Subcutaneous abdominal adipose tissue (tissue), 5 donors: ENCODE measurements around the gene SP4.

Experiments used
- H3K27ac ChIP-seq: one replicate; pipeline ENCODE4 v1.7.0; 2013; ENCODE audit warnings: low read depth, mild to moderate bottlenecking, inconsistent platforms, low read length, moderate library complexity
- H3K27me3 ChIP-seq, 5 donors: one replicate each; pipeline ENCODE4 v1.7.0; 2013; ENCODE audit warnings: low read length in 5 of 5, inconsistent platforms in 1 of 5; ENCODE audit not compliant: control insufficient read depth in 5 of 5, insufficient read depth in 4 of 5
- H3K36me3 ChIP-seq, 5 donors: one replicate each; pipeline ENCODE4 v1.7.0; 2013; ENCODE audit warnings: low read length in 5 of 5; ENCODE audit not compliant: control insufficient read depth in 5 of 5, insufficient read depth in 5 of 5
- H3K4me1 ChIP-seq, 5 donors: one replicate each; pipeline ENCODE4 v1.7.0; 2013; ENCODE audit warnings: low read length in 5 of 5, mild to moderate bottlenecking in 3 of 5, moderate library complexity in 1 of 5; ENCODE audit not compliant: control insufficient read depth in 5 of 5, insufficient read depth in 5 of 5
- H3K4me3 ChIP-seq, 5 donors: one replicate each; pipeline ENCODE4 v1.7.0; 2013; ENCODE audit warnings: low read length in 5 of 5, low read depth in 1 of 5
- H3K9ac ChIP-seq, 5 donors: one replicate each; pipeline ENCODE4 v1.7.0; 2013; ENCODE audit warnings: low read length in 5 of 5, mild to moderate bottlenecking in 4 of 5, moderate library complexity in 3 of 5
- H3K9me3 ChIP-seq, 5 donors: one replicate each; pipeline ENCODE4 v1.7.0; 2013; ENCODE audit warnings: low read length in 5 of 5; ENCODE audit not compliant: control insufficient read depth in 5 of 5
- donor health status: healthy.
- donor health status: healthy.
- donor health status: healthy.
- donor health status: healthy.
- donor health status: healthy.

Gene SP4

GRCh38 chr7:21414795-21415393 lies 13.0 kb upstream of the SP4 start:
- H3K9ac ChIP-seq, result no peak overlapping the region
- H3K27ac ChIP-seq, result no peak overlapping the region
- no peaks in the 10 kb centered on the region for H3K27me3 ChIP-seq
- no peaks in the 10 kb centered on the region for H3K4me1 ChIP-seq
- H3K9me3 ChIP-seq, result no peaks in the 10 kb centered on the region
- no peaks in the 10 kb centered on the region for H3K36me3 ChIP-seq
- no peak overlapping the region for H3K4me3 ChIP-seq

- Histone ChIP-seq H3K4me1 (no peaks in the 10 kb centered on the region), H3K9ac (no peak overlapping the region), H3K4me3 (no peak overlapping the region), H3K9me3 (no peaks in the 10 kb centered on the region), H3K36me3 (no peaks in the 10 kb centered on the region), H3K27ac (no peak overlapping the region), H3K27me3 (no peaks in the 10 kb centered on the region)
Measured at GRCh38 chr7:21417647-21418046, 10.2 kb upstream of the SP4 start.

DNA sequence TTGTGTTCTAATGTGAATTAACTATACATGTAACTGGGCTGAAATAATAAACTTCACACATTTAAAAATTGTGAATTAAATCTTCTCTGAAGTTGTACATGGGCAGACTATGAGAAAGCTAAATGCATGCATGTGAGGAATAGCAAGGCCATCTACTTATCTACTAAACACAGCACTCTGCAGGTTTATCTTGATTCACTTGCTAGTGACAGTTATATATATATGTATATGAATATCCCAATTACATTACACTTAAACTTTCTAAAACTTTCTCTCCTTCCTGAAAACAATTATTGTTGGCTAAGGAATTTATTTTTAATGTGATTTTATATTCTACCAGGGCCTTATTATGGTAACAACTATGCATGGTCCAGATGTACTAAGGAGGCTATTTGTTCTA lies 5.1 kb upstream of the SP4 start:
- Histone ChIP-seq H3K9me3 (no peaks in the 10 kb centered on the region), H3K27me3 (no peaks in the 10 kb centered on the region), H3K36me3 (no peaks in the 10 kb centered on the region), H3K27ac (no peak overlapping the region), H3K4me1 (peaks cover 3 to 8% (median 7%) of the 10 kb centered on the region in 5 donors), H3K9ac (no peak overlapping the region), H3K4me3 (no peak overlapping the region)

DNA sequence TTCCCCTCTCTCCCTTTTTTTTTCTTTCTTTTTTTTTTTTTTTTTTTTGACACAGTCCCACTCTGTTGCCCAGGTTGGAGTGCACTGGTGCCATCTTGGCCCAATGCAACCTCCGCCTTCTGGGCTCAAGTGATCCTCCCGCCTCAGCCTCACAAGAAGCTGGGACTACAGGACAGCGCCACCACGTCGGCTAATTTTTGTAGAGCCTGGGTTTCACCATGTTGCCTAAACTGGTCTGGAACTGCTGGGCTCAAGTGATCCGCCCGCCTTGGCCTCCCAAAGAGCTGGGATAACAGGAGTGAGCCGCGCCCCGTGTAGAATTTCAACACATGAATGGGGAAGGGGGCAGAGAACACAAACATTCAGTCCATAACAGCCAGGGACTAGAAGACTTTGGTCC lies 2.6 kb upstream of the SP4 start:
- Histone ChIP-seq H3K4me1 (peaks cover 3 to 17% (median 14%) of the 10 kb centered on the region in 5 donors), H3K9me3 (no peaks in the 10 kb centered on the region), H3K27ac (no peak overlapping the region), H3K36me3 (peaks cover 0 to 4% (median 0%) of the 10 kb centered on the region in 5 donors), H3K27me3 (no peaks in the 10 kb centered on the region), H3K4me3 (no peak overlapping the region), H3K9ac (no peak overlapping the region)

- Histone ChIP-seq H3K4me3 (peak overlapping the region; percentile 61 to 89 (median 84)), H3K36me3 (peaks cover 0 to 4% (median 0%) of the 10 kb centered on the region in 5 donors), H3K27me3 (no peaks in the 10 kb centered on the region), H3K9me3 (no peaks in the 10 kb centered on the region), H3K4me1 (peaks cover 3 to 22% (median 14%) of the 10 kb centered on the region in 5 donors), H3K9ac (peak overlapping the region; percentile 22 to 79 (median 63)), H3K27ac (no peak overlapping the region)
Measured at GRCh38 chr7:21426286-21427181, 1.3 kb upstream of the SP4 start.

DNA sequence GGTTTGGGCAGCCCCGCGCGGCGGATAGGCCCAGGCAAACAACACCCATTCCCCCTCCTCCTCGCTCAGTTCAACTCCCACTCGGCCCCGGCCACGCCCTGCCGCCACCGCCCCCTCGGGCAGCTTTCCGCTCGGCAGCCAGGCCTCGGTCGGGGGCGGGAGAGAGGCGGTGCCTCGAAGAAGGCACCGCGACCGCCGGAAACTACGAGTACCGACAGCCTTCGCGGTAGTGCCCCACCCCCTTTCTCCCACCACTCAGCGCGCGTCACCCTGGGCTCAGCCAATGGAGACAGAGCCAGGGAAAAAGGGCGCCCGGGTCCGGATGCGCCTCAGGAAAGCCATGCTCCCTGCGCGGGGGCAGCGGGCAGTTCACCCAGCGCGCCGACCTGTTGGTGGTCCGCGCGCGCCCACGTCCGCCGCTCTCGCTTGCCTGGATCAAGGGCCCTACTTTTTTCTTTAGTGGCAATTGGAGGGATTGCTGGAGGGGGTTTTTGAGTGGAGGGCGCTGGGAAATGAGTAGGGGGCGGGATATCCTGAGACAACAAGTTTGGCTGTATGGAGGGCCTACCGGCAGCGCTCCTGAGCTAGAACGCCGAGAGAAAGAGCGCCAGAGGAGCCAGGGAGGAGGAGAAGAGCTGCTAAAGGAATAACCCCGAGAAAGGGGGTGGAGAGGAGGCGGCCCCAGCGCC lies 557 bp upstream of the SP4 start:
- H3K9me3 ChIP-seq, result no peaks in the 10 kb centered on the region

GRCh38 chr7:21428659-21428941 lies 717 bp downstream of the SP4 start:
- Histone ChIP-seq H3K27me3 (no peaks in the 10 kb centered on the region), H3K4me3 (peak overlapping the region; percentile 69 to 87 (median 73)), H3K9me3 (no peaks in the 10 kb centered on the region), H3K4me1 (peaks cover 3 to 24% (median 15%) of the 10 kb centered on the region in 5 donors), H3K9ac (peak overlapping the region; percentile 48 to 75 (median 70)), H3K27ac (peak overlapping the region; percentile 70), H3K36me3 (peaks cover 0 to 4% (median 0%) of the 10 kb centered on the region in 5 donors)

More for the DNA sequence above, 557 bp upstream of the SP4 start:
- Histone ChIP-seq H3K4me1 (peaks cover 3 to 22% (median 15%) of the 10 kb centered on the region in 5 donors), H3K36me3 (peaks cover 0 to 4% (median 0%) of the 10 kb centered on the region in 5 donors), H3K9ac (peak overlapping the region; percentile 63 to 98 (median 77)), H3K27ac (peak overlapping the region; percentile 97), H3K27me3 (no peaks in the 10 kb centered on the region), H3K4me3 (peak overlapping the region; percentile 73 to 91 (median 86))

DNA sequence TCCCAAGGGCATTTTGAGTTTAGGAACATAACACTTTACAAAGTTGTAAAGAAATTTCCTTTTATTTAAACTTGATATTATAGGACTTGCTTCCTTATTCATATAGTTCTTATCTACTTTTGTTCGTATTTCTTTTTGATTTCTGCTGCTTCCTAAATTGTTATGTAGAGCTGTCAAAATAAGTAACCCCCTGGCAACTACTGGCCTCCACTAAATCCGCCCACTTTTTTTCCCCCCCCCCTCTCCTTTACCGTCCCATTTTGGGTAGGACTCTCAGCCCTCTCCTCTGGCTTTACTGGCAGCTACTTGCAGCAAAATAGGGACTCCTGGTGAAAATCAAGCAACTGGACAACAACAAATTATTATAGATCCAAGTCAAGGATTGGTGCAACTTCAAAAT lies 1.1 kb downstream of the SP4 start:
- peaks cover 3 to 24% (median 15%) of the 10 kb centered on the region in 5 donors for H3K4me1 ChIP-seq
- no peak overlapping the region for H3K27ac ChIP-seq
- peak overlapping the region in 4 of 5 donors; percentile 70 to 87 (median 78) for H3K4me3 ChIP-seq
- peak overlapping the region in 3 of 5 donors; percentile 48 to 73 (median 70) for H3K9ac ChIP-seq
- H3K9me3 ChIP-seq, result no peaks in the 10 kb centered on the region
- peaks cover 0 to 4% (median 0%) of the 10 kb centered on the region in 5 donors for H3K36me3 ChIP-seq
- H3K27me3 ChIP-seq, result no peaks in the 10 kb centered on the region

DNA sequence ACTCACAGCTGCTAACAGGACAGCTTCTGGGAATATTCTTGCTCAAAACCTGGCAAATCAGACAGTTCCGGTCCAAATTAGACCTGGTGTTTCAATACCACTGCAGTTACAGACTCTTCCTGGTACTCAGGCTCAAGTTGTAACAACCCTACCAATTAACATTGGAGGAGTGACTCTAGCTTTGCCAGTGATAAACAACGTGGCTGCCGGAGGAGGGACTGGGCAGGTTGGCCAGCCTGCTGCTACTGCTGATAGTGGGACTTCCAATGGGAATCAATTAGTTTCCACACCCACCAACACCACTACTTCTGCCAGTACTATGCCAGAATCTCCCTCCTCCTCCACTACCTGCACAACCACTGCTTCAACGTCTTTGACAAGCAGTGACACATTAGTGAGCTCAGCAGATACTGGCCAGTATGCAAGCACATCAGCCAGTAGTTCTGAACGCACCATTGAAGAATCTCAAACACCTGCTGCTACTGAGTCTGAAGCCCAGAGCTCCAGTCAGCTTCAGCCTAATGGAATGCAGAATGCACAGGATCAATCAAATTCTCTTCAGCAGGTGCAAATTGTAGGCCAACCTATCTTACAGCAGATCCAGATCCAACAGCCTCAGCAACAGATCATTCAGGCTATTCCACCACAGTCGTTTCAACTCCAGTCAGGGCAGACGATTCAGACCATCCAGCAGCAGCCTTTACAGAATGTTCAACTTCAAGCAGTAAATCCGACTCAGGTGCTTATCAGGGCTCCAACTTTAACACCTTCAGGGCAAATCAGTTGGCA lies 2.1 kb downstream of the SP4 start:
- Histone ChIP-seq H3K9ac (no peak overlapping the region), H3K27ac (no peak overlapping the region), H3K4me3 (no peak overlapping the region)

More for the DNA sequence above, 2.1 kb downstream of the SP4 start:
- Histone ChIP-seq H3K9me3 (no peaks in the 10 kb centered on the region), H3K27me3 (no peaks in the 10 kb centered on the region), H3K36me3 (peaks cover 0 to 4% (median 0%) of the 10 kb centered on the region in 5 donors), H3K4me1 (peaks cover 3 to 24% (median 15%) of the 10 kb centered on the region in 5 donors)
